ENCODE measurements around the gene FAM120B.
"Not testable (repeated sequence)": the region's sequence is repeated elsewhere in the genome, so short reads cannot be mapped to it uniquely, and the experiment has no call there.

The FAM120B gene

GRCh38 chr6:170344631-170345576 lies 38.3 kb downstream of the FAM120B start:
- FAIRE-seq (no peak), DNase-seq (ENCODE audit: insufficient read length, low spot score) (no peak)
- TF ChIP-seq SPI1 (IDR thresholded peaks at IDR 0.05; ENCODE audit: low read depth, low read length): 0 out of 2 replicates have a peak, but pooled peaks have one; percentile 14
- TF ChIP-seq POU2F2 (IDR thresholded peaks at IDR 0.05; ENCODE audit: low read depth, low read length): no peak

- DNase-seq (ENCODE audit: insufficient read length, low spot score) (no peak), FAIRE-seq (no peak)
- TF ChIP-seq POU2F2 (IDR thresholded peaks at IDR 0.05; ENCODE audit: low read depth, low read length) (no peak), SPI1 (IDR thresholded peaks at IDR 0.05; ENCODE audit: low read depth, low read length) (no peak), PAX5 (IDR thresholded peaks at IDR 0.05; ENCODE audit: insufficient read depth, low read length, severe bottlenecking) (no peak), TAF1 (IDR thresholded peaks at IDR 0.05; ENCODE audit: low read depth, low read length) (no peak), POLR2A (IDR thresholded peaks at IDR 0.05; ENCODE audit: low read depth, low read length) (no peak), POLR2AphosphoS5 (IDR thresholded peaks at IDR 0.05; ENCODE audit: low read depth, low read length) (no peak)
Measured at GRCh38 chr6:170345662-170346061, 39.1 kb downstream of the FAM120B start.

GRCh38 chr6:170346649-170347048 lies 40.1 kb downstream of the FAM120B start:
- no peak for DNase-seq (ENCODE audit: insufficient read length, low spot score)
- FAIRE-seq: no peak
- TF ChIP-seq POU2F2 (IDR thresholded peaks at IDR 0.05; ENCODE audit: low read depth, low read length): no peak
- TF ChIP-seq TAF1 (IDR thresholded peaks at IDR 0.05; ENCODE audit: low read depth, low read length): no peak
- no peak for TF ChIP-seq SPI1 (IDR thresholded peaks at IDR 0.05; ENCODE audit: low read depth, low read length)
- TF ChIP-seq POLR2A (IDR thresholded peaks at IDR 0.05; ENCODE audit: low read depth, low read length): no peak
- no peak for TF ChIP-seq POLR2AphosphoS5 (IDR thresholded peaks at IDR 0.05; ENCODE audit: low read depth, low read length)
- no peak for TF ChIP-seq PAX5 (IDR thresholded peaks at IDR 0.05; ENCODE audit: insufficient read depth, low read length, severe bottlenecking)

- FAIRE-seq: no peak
- TF ChIP-seq POU2F2 (IDR thresholded peaks at IDR 0.05; ENCODE audit: low read depth, low read length) (no peak), POLR2AphosphoS5 (IDR thresholded peaks at IDR 0.05; ENCODE audit: low read depth, low read length) (no peak)
- DNase-seq (ENCODE audit: insufficient read length, low spot score): no peak
Measured at GRCh38 chr6:170347091-170347490, 40.5 kb downstream of the FAM120B start.

GRCh38 chr6:170347975-170348374 lies 41.4 kb downstream of the FAM120B start:
- FAIRE-seq (no peak), DNase-seq (ENCODE audit: insufficient read length, low spot score) (no peak)
- TF ChIP-seq POLR2AphosphoS5 (IDR thresholded peaks at IDR 0.05; ENCODE audit: low read depth, low read length) (no peak), PAX5 (IDR thresholded peaks at IDR 0.05; ENCODE audit: insufficient read depth, low read length, severe bottlenecking) (no peak), SPI1 (IDR thresholded peaks at IDR 0.05; ENCODE audit: low read depth, low read length) (no peak), TAF1 (IDR thresholded peaks at IDR 0.05; ENCODE audit: low read depth, low read length) (no peak), POU2F2 (IDR thresholded peaks at IDR 0.05; ENCODE audit: low read depth, low read length) (no peak), POLR2A (IDR thresholded peaks at IDR 0.05; ENCODE audit: low read depth, low read length) (no peak)

GRCh38 chr6:170351456-170351855 lies 44.9 kb downstream of the FAM120B start:
- not testable (repeated sequence) for DNase-seq (ENCODE audit: insufficient read length, low spot score); FAIRE-seq

GRCh38 chr6:170355190-170355589 lies 48.6 kb downstream of the FAM120B start:
- not testable (repeated sequence) for FAIRE-seq; DNase-seq (ENCODE audit: insufficient read length, low spot score)

GRCh38 chr6:170355661-170356060 lies 49.1 kb downstream of the FAM120B start:
- FAIRE-seq (no peak), DNase-seq (ENCODE audit: insufficient read length, low spot score) (no peak)
- TF ChIP-seq POU2F2 (IDR thresholded peaks at IDR 0.05; ENCODE audit: low read depth, low read length) (no peak), POLR2A (IDR thresholded peaks at IDR 0.05; ENCODE audit: low read depth, low read length) (no peak), TAF1 (IDR thresholded peaks at IDR 0.05; ENCODE audit: low read depth, low read length) (no peak), PAX5 (IDR thresholded peaks at IDR 0.05; ENCODE audit: insufficient read depth, low read length, severe bottlenecking) (no peak), POLR2AphosphoS5 (IDR thresholded peaks at IDR 0.05; ENCODE audit: low read depth, low read length) (no peak), SPI1 (IDR thresholded peaks at IDR 0.05; ENCODE audit: low read depth, low read length) (no peak)

- DNase-seq (ENCODE audit: insufficient read length, low spot score) (no peak), FAIRE-seq (no peak)
- TF ChIP-seq SPI1 (IDR thresholded peaks at IDR 0.05; ENCODE audit: low read depth, low read length) (no peak), TAF1 (IDR thresholded peaks at IDR 0.05; ENCODE audit: low read depth, low read length) (no peak), POLR2AphosphoS5 (IDR thresholded peaks at IDR 0.05; ENCODE audit: low read depth, low read length) (no peak), PAX5 (IDR thresholded peaks at IDR 0.05; ENCODE audit: insufficient read depth, low read length, severe bottlenecking) (no peak), POLR2A (IDR thresholded peaks at IDR 0.05; ENCODE audit: low read depth, low read length) (no peak), POU2F2 (IDR thresholded peaks at IDR 0.05; ENCODE audit: low read depth, low read length) (no peak)
Measured at GRCh38 chr6:170357812-170358211, 51.3 kb downstream of the FAM120B start.

- TF ChIP-seq SPI1 (IDR thresholded peaks at IDR 0.05; ENCODE audit: low read depth, low read length) (no peak), POLR2AphosphoS5 (IDR thresholded peaks at IDR 0.05; ENCODE audit: low read depth, low read length) (no peak), TAF1 (IDR thresholded peaks at IDR 0.05; ENCODE audit: low read depth, low read length) (no peak), POLR2A (IDR thresholded peaks at IDR 0.05; ENCODE audit: low read depth, low read length) (no peak), POU2F2 (IDR thresholded peaks at IDR 0.05; ENCODE audit: low read depth, low read length) (no peak), PAX5 (IDR thresholded peaks at IDR 0.05; ENCODE audit: insufficient read depth, low read length, severe bottlenecking) (no peak)
- DNase-seq (ENCODE audit: insufficient read length, low spot score) (no peak), FAIRE-seq (no peak)
Measured at GRCh38 chr6:170358496-170358895, 51.9 kb downstream of the FAM120B start.
